ENCODE measurements around the gene DCTN3.

- TF ChIP-seq EZH2 (IDR thresholded peaks at IDR 0.05; ENCODE audit: insufficient read depth, poor library complexity, severe bottlenecking) (no peak), EZH2phosphoT487 (IDR thresholded peaks at IDR 0.05; ENCODE audit: insufficient read depth, low read depth) (no peak)
Measured at GRCh38 chr9:34574571-34574970, 45.7 kb downstream of the DCTN3 start.

Measured in GM23248 (cell line).